Astrocyte (in vitro differentiated cells and primary cell): ENCODE measurements around the gene BNIP5. TPM values are rescaled to one million over a fixed set of nuclear protein-coding genes. Genes with fewer than 3 reads are reported as not detected.

Experiments used
- DNase-seq: peaks from one replicate; pipeline ENCODE4 v3.0.0-alpha.2; 2010; ENCODE audit warnings: low read depth
- FAIRE-seq: peaks from 2 replicates; lab custom pipeline; 2011; peaks lifted over from hg19 to GRCh38; lab: Jason Lieb, UNC
- H2AFZ ChIP-seq: 2 replicates; pipeline ENCODE4 v1.6.0; 2012; ENCODE audit warnings: low read depth, low read length, inconsistent platforms
- H3K27ac ChIP-seq: 2 replicates; pipeline ENCODE4 v1.5.1; 2011; ENCODE audit warnings: low read depth, low read length, inconsistent platforms
- H3K27me3 ChIP-seq: 2 replicates; pipeline ENCODE4 v1.6.0; 2011; ENCODE audit warnings: low read length, inconsistent platforms; ENCODE audit not compliant: insufficient read depth
- H3K36me3 ChIP-seq: 2 replicates; pipeline ENCODE4 v1.5.1; 2011; ENCODE audit warnings: low read length, inconsistent platforms; ENCODE audit not compliant: insufficient read depth
- H3K4me1 ChIP-seq: 2 replicates; pipeline ENCODE4 v1.5.1; 2011; ENCODE audit warnings: low read length, inconsistent platforms; ENCODE audit not compliant: insufficient read depth
- H3K4me2 ChIP-seq: 2 replicates; pipeline ENCODE4 v1.6.0; 2012; ENCODE audit warnings: low read length, inconsistent platforms
- H3K4me3 ChIP-seq: 2 replicates; pipeline ENCODE4 v1.5.1; 2011; ENCODE audit warnings: low read depth, mild to moderate bottlenecking, low read length, inconsistent platforms; ENCODE audit not compliant: insufficient read depth
- H3K79me2 ChIP-seq: 2 replicates; pipeline ENCODE4 v1.6.0; 2012; ENCODE audit warnings: mild to moderate bottlenecking, low read length, inconsistent platforms; ENCODE audit not compliant: insufficient read depth
- H3K9ac ChIP-seq: 2 replicates; pipeline ENCODE4 v1.6.0; 2012; ENCODE audit warnings: mild to moderate bottlenecking, low read length, inconsistent platforms
- H3K9me3 ChIP-seq: 2 replicates; pipeline ENCODE4 v1.5.1; 2012; ENCODE audit warnings: low read depth, mild to moderate bottlenecking, low read length, inconsistent platforms; ENCODE audit not compliant: insufficient read depth
- H4K20me1 ChIP-seq: 2 replicates; pipeline ENCODE4 v1.6.0; 2012; ENCODE audit warnings: low read length, inconsistent platforms; ENCODE audit not compliant: insufficient read depth
- H3K27ac Mint-ChIP-seq: one replicate; pipeline ENCODE4 v1.8.0; 2021; ENCODE audit warnings: mild to moderate bottlenecking, mixed read lengths; ENCODE audit not compliant: unreplicated experiment
- H3K27me3 Mint-ChIP-seq: one replicate; pipeline ENCODE4 v1.8.0; 2021; ENCODE audit warnings: low read depth, mixed read lengths; ENCODE audit not compliant: unreplicated experiment
- H3K36me3 Mint-ChIP-seq: one replicate; pipeline ENCODE4 v1.8.0; 2021; ENCODE audit warnings: low read depth, mixed read lengths; ENCODE audit not compliant: unreplicated experiment
- H3K4me1 Mint-ChIP-seq: one replicate; pipeline ENCODE4 v1.8.0; 2021; ENCODE audit warnings: low read depth, mixed read lengths; ENCODE audit not compliant: unreplicated experiment
- H3K4me3 Mint-ChIP-seq: one replicate; pipeline ENCODE4 v1.8.0; 2021; ENCODE audit warnings: mild to moderate bottlenecking, moderate library complexity, mixed read lengths; ENCODE audit not compliant: unreplicated experiment
- H3K9me3 Mint-ChIP-seq: one replicate; pipeline ENCODE4 v1.8.0; 2021; ENCODE audit warnings: mild to moderate bottlenecking, mixed read lengths; ENCODE audit not compliant: unreplicated experiment
- CTCF ChIP-seq: IDR thresholded peaks from 2 replicates; pipeline ENCODE4 v1.5.1; 2011; ENCODE audit warnings: low read depth, mild to moderate bottlenecking, inconsistent platforms, low read length, moderate library complexity; ENCODE audit not compliant: insufficient read depth
- EZH2 ChIP-seq: IDR thresholded peaks from 2 replicates; pipeline ENCODE4 v1.6.1; 2012; ENCODE audit warnings: mild to moderate bottlenecking, low read length, inconsistent platforms; ENCODE audit not compliant: insufficient read depth
- total RNA-seq: library from RNA; stranded (reverse); gene quantifications from 2 replicates; pipeline ENCODE4 v1.2.1, GENCODE V29; 2021

The BNIP5 gene
- total RNA-seq, 1 donor from 2014 or later: not detected

- Mint-ChIP-seq H3K27me3 (peaks cover 35% of the 10 kb centered on the region), H3K4me3 (no peak overlapping the region), H3K36me3 (no peaks in the 10 kb centered on the region), H3K27ac (no peak overlapping the region), H3K9me3 (no peaks in the 10 kb centered on the region), H3K4me1 (peaks cover 11% of the 10 kb centered on the region)
- Histone ChIP-seq H3K4me1 (no peaks in the 10 kb centered on the region), H2AFZ (no peak overlapping the region), H3K79me2 (no peaks in the 10 kb centered on the region), H3K27ac (no peak overlapping the region), H3K27me3 (peaks cover 11% of the 10 kb centered on the region), H3K36me3 (no peaks in the 10 kb centered on the region), H3K4me2 (no peak overlapping the region), H3K4me3 (no peak overlapping the region), H4K20me1 (no peaks in the 10 kb centered on the region), H3K9ac (no peak overlapping the region), H3K9me3 (no peaks in the 10 kb centered on the region)
- DNase-seq (no peak), FAIRE-seq (no peak)
- no peak for TF ChIP-seq CTCF
- no peak for TF ChIP-seq EZH2
Observed at GRCh38 chr6:36318690-36319435, 17.8 kb downstream of the BNIP5 start.

GRCh38 chr6:36317623-36318022 is 19.1 kb downstream of the BNIP5 start:
- H3K27ac Mint-ChIP-seq: no peak overlapping the region

More at GRCh38 chr6:36317623-36318022, 19.1 kb downstream of the BNIP5 start:
- no peak overlapping the region for H2AFZ ChIP-seq
- no peak overlapping the region for H3K4me3 Mint-ChIP-seq
- FAIRE-seq: no peak
- H3K9ac ChIP-seq: no peak overlapping the region
- H3K27me3 ChIP-seq: peaks cover 11% of the 10 kb centered on the region
- no peaks in the 10 kb centered on the region for H3K36me3 ChIP-seq
- no peaks in the 10 kb centered on the region for H3K9me3 ChIP-seq
- no peak overlapping the region for H3K27ac ChIP-seq
- no peaks in the 10 kb centered on the region for H3K4me1 ChIP-seq
- H3K79me2 ChIP-seq: no peaks in the 10 kb centered on the region
- no peaks in the 10 kb centered on the region for H3K36me3 Mint-ChIP-seq
- H3K4me2 ChIP-seq: no peak overlapping the region
- H4K20me1 ChIP-seq: no peaks in the 10 kb centered on the region
- peaks cover 8% of the 10 kb centered on the region for H3K4me1 Mint-ChIP-seq
- no peak overlapping the region for H3K4me3 ChIP-seq
- H3K27me3 Mint-ChIP-seq: peaks cover 34% of the 10 kb centered on the region
- no peak for DNase-seq
- TF ChIP-seq CTCF: no peak
- no peak for TF ChIP-seq EZH2
- no peaks in the 10 kb centered on the region for H3K9me3 Mint-ChIP-seq
